Measurements from ENCODE around the gene PGBD5. TPM values are rescaled to one million over a fixed set of nuclear protein-coding genes. Genes with fewer than 3 reads are reported as not detected.

PGBD5 gene
- polyA plus RNA-seq, 1 donor = 5.8 TPM

DNA sequence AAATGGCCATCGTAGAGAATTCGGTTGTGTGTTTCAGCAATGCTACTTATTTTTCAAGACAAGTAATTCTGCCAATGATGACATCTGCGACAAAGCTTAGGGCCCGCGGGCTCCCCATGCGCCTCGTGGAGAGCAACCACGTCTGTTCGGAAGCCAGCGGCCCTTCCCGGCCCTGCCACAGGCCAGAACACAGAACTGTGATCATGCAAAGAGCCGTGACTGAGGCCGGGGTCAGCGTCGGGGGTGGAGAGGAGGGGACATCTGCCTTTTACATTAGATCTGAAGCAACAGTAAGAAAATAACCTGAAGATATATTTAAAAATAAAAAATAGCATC is 103.7 kb downstream of the PGBD5 start:
- DNase-seq = no peak

- no peak for DNase-seq
Measured at GRCh38 chr1:230321741-230322420, 104.3 kb downstream of the PGBD5 start.

DNA sequence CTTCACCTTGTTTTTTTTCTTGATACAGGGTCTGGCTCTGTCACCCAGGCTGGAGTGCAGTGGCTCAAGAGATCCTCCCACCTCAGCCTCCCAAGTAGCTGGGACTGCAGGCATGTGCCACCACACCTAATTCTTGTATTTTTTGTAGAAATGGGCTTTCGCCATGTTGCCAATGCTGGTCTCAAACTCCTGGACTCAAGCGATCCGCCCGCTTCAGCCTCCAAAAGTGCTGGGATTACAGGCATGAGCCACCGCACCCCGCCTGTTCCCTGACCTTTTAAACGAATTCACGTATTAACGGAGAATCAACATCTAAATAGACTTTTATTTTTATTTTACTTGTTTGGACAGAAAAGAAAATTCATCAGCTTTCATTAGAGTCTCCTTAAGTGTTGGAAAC is 104.8 kb downstream of the PGBD5 start:
- no peak for DNase-seq

- DNase-seq = no peak
Measured at GRCh38 chr1:230320804-230321203, 105.3 kb downstream of the PGBD5 start.

DNA sequence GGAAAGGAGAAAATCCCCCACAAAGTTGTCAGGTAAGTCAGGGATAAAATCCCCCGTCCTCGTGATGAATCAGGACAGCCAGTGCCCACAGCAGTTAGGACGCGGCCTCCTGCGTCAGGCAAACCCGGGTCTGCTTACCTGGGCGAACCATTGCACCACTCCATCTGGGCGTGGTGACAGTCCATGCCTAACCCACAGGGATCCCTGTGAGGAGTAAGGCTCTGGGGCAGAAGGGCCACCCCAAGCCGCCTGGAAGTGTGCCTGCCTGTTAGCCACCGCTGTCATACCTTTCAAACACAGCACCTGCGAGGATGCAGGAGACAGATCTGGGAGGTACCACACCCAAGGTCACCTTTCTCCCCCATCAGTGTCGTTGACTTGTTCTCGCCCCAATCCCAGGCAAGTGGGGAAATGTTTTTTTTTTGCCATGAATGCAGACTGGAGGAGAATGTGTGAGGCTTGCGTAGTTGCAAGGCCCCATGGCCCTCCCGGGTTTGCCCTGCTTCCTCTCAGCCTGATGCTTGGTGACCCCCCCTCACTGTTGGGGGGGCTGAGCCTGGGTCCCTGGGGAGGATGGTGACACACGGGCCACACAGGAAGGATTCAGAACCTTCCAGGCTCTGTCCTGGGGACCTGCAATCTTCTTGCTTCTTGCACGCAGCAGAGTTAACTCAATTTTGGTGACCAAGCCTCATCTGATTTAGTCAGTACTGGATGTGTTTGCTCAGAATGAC is 107.0 kb downstream of the PGBD5 start:
- DNase-seq = no peak

GRCh38 chr1:230317823-230318819 is 108.0 kb downstream of the PGBD5 start:
- no peak for DNase-seq

- no peak for DNase-seq
Measured at GRCh38 chr1:230316864-230317745, 109.0 kb downstream of the PGBD5 start.

GRCh38 chr1:230315099-230315498 is 111.0 kb downstream of the PGBD5 start:
- DNase-seq = no peak

GRCh38 chr1:230314142-230314470 is 112.0 kb downstream of the PGBD5 start:
- no peak for DNase-seq

- no peak for DNase-seq
Measured at GRCh38 chr1:230313453-230314141, 112.5 kb downstream of the PGBD5 start.

DNA sequence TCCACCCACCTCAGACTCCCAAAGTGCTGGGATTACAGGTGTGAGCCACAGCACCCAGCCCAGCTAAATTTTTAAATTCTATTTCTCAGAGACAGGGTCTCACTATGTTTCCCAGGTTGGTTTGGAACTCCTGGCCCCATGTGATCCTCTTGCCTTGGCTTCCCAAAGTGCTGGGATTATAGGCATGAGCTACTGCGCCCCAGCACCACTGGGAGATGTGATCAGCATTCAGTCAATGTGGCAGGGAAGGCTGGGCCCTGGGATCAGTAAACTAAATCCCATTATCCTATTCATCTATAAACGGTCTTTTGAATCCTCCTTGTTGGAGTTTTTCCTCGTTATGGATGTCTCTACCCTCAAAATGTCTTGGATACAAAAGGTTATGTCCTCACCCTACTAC is 113.5 kb downstream of the PGBD5 start:
- DNase-seq = no peak

DNA sequence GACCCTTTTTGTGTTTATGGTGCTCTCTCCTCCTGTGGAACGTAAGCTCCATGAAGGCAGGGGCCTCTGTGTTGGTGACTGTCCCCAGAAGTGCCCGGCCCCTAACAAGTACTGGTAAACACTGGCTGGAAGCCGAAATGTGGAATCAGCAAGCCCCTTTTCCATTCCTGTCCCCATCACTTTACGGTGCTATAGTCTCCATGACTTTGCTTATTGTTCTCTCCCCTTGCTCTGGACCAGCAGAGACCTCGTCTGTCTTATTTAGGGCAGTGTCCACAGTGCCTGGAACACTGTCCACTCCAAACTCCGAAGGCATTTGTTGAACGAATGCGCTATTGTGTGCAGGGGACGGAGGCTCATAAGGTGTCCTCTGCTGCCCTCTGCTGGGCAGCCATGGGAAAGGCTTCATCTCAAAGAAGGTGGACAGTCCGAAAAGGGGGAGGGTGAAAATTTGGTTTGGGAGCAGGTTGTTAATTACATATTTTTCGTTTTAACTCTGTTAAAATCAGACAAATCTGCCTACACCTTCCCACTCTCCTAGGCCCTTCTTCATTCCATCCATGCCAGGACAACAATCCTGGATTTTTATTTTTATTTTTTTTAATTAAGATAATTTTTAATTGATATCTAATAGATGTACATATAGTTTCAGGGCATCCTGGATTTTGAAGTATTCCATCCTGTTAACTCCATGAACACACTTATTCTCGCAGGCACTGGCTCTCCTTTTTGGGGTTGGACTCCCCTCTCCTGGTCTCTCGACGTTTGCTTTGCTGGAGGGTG is 115.6 kb downstream of the PGBD5 start:
- peak; percentile 73 for DNase-seq

DNA sequence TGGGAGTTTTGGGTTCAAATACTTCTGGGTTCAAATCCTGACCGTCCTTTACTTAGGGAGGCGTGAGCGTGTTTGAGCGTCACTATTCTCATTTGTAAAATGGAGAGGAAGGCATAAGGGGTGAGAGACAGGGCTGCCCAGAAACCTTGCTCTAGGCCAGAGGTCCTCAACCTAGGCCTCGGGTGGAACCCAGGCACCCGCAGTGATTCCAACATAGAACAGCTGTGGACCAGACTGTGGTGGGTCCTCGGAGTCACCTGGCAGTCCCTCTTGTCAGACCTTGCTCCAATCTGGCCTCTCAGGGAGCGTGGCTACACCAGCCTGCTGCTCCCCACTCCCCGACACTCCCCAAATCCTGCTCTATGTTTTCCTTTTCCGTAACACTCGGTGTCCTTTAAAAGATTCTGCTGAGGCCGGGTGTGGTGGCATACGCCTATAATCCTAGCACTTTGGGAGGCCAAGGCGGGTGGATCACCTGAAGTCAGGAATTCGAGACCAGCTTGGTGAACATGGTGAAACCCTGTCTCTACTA is 116.4 kb downstream of the PGBD5 start:
- DNase-seq = no peak

DNA sequence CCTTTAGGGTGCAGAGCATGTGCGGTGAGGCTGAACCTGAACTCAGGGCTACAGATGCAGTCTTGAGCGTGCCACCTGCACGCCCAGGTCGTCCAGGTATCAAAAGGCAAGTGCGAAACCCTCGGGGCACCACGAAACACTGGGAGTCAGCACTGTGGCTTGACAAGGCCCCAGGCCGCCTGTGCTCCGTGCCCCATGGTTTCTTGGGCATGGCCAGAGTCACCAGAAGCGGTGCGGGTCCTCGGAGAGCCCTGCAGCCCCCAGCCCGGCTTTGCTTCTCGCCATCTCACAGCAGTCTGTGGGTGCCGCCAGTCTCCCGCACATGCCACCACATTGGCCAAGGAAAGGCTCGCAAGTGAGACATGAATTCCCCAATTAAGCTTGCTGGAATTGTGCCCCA is 117.3 kb downstream of the PGBD5 start:
- no peak for DNase-seq

DNA sequence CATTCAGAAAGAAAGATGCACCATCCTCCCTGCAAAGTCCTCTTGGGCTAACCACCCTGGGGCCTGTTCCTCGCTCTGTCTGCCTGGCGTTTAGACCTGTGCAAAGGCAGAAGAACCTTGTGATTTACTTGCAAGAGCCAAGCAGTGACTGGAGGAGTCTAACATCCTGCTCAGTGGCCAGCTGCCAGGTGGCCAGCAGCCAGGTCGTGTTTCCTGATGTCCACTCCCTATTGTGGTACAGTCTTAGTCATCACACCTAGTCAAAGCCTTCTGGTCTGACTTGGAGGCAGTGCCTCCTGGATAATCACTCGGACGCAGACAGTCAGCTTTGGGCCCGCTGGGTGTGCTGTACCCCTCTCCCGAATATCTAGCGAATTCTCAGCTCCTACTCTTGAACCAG is 118.1 kb downstream of the PGBD5 start:
- DNase-seq = no peak

- no peak for DNase-seq
Measured at GRCh38 chr1:230307213-230307612, 118.9 kb downstream of the PGBD5 start.

DNA sequence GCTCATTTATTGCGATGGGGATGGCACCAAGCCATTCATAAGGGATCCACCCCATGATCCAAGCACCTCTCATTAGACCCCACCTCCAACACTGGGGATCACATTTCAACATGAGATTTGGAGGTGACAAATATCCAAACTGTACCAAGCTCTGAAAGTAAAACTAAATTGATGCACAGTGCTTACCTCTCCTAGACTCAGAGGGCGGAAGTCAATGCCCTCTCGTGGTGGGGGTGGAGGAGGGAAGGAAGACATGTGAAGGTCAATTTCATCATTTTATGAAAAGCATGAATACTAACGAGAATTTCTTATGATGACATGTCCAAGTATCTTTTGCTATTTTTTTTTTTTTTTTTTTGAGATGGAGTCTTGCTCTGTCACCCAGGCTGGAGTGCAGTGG is 120.0 kb downstream of the PGBD5 start:
- no peak for DNase-seq

- DNase-seq = no peak
Measured at GRCh38 chr1:230303822-230304221, 122.3 kb downstream of the PGBD5 start.

DNA sequence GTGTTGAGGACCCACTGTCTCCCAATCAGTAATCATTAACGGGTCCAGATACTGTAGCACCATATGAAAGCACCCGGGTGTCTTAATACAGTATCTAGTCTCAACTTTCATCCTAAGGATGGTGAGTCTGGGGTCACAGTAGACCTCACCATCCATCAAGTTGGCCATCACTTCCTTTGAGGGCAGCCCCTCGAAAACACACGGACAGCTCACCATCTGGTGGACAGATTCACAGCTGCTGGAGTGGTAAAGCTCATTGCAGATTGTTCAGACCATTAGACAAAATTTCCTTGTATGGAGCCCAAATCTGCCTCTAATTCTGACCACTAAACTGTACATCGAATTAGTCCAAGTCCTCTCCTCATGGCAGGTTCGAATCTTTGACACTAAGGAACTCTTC is 123.1 kb downstream of the PGBD5 start:
- no peak for DNase-seq

DNA sequence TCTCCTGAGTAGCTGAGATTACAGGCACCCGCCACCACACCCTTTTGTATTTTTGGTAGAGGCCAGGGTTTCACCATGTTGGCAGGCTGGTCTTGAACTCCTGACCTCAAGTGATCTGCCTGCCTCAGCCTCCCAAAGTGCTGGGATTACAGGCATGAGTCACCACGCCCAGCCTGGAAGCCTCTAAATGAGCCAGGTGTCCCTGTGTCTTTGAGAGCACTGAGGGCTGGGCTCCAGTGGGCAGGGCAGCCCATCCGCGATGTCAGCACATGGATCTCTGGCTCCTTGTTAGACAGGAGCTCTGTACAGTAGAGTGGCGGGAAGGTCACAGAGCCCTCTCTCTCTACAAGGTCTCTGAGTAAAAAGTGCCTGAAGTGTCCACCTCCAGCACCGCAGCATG is 124.3 kb downstream of the PGBD5 start:
- no peak for DNase-seq
